ENCODE data around the gene JUP.

Gene JUP

GRCh38 chr17:41763327-41763726, 23.2 kb downstream of the JUP start:
- TF ChIP-seq, protein P1, sequence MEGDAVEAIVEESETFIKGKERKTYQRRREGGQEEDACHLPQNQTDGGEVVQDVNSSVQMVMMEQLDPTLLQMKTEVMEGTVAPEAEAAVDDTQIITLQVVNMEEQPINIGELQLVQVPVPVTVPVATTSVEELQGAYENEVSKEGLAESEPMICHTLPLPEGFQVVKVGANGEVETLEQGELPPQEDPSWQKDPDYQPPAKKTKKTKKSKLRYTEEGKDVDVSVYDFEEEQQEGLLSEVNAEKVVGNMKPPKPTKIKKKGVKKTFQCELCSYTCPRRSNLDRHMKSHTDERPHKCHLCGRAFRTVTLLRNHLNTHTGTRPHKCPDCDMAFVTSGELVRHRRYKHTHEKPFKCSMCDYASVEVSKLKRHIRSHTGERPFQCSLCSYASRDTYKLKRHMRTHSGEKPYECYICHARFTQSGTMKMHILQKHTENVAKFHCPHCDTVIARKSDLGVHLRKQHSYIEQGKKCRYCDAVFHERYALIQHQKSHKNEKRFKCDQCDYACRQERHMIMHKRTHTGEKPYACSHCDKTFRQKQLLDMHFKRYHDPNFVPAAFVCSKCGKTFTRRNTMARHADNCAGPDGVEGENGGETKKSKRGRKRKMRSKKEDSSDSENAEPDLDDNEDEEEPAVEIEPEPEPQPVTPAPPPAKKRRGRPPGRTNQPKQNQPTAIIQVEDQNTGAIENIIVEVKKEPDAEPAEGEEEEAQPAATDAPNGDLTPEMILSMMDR (IDR thresholded peaks at IDR 0.05; ENCODE audit: control insufficient read depth, extremely low read depth, insufficient read depth), result no peak
- no peak for DNase-seq (ENCODE audit: low read depth)
- no peak overlapping the region for H3K4me3 ChIP-seq (ENCODE audit: low read depth, low read length)

- no peak overlapping the region for H3K4me3 ChIP-seq (ENCODE audit: low read depth, low read length)
- TF ChIP-seq, protein P1 (IDR thresholded peaks at IDR 0.05; ENCODE audit: control insufficient read depth, extremely low read depth, insufficient read depth), result no peak
- DNase-seq (ENCODE audit: low read depth), result no peak
These were observed 23.7 kb downstream of the JUP start for GRCh38 chr17:41762841-41763240.

GRCh38 chr17:41762391-41762790, 24.1 kb downstream of the JUP start:
- TF ChIP-seq, protein P1 (IDR thresholded peaks at IDR 0.05; ENCODE audit: control insufficient read depth, extremely low read depth, insufficient read depth), result no peak
- no peak for DNase-seq (ENCODE audit: low read depth)
- H3K4me3 ChIP-seq (ENCODE audit: low read depth, low read length), result no peak overlapping the region

- no peak overlapping the region for H3K4me3 ChIP-seq (ENCODE audit: low read depth, low read length)
- TF ChIP-seq, protein P1 (IDR thresholded peaks at IDR 0.05; ENCODE audit: control insufficient read depth, extremely low read depth, insufficient read depth), result no peak
- no peak for DNase-seq (ENCODE audit: low read depth)
These were observed 25.6 kb downstream of the JUP start for GRCh38 chr17:41760878-41761277.

GRCh38 chr17:41758601-41759000, 27.9 kb downstream of the JUP start:
- H3K4me3 ChIP-seq (ENCODE audit: low read depth, low read length), result no peak overlapping the region
- no peak for DNase-seq (ENCODE audit: low read depth)
- TF ChIP-seq, protein P1 (IDR thresholded peaks at IDR 0.05; ENCODE audit: control insufficient read depth, extremely low read depth, insufficient read depth), result no peak

GRCh38 chr17:41754066-41754465, 32.4 kb downstream of the JUP start:
- TF ChIP-seq, protein P1 (IDR thresholded peaks at IDR 0.05; ENCODE audit: control insufficient read depth, extremely low read depth, insufficient read depth), result no peak
- no peak overlapping the region for H3K4me3 ChIP-seq (ENCODE audit: low read depth, low read length)
- no peak for DNase-seq (ENCODE audit: low read depth)

- no peak overlapping the region for H3K4me3 ChIP-seq (ENCODE audit: low read depth, low read length)
- no peak for DNase-seq (ENCODE audit: low read depth)
- TF ChIP-seq, protein P1 (IDR thresholded peaks at IDR 0.05; ENCODE audit: control insufficient read depth, extremely low read depth, insufficient read depth), result no peak
These were observed 35.2 kb downstream of the JUP start for GRCh38 chr17:41751288-41751687.

All from LNCaP clone FGC (cell line).